ENCODE results near the gene RING1. TPM values are rescaled to one million over a fixed set of nuclear protein-coding genes. Genes with fewer than 3 reads are reported as not detected.

The RING1 gene
- polyA plus RNA-seq, 1 of the 3 experiments (the other 2 are of a cell fraction) = 61.3 TPM

- TF ChIP-seq, protein P1, sequence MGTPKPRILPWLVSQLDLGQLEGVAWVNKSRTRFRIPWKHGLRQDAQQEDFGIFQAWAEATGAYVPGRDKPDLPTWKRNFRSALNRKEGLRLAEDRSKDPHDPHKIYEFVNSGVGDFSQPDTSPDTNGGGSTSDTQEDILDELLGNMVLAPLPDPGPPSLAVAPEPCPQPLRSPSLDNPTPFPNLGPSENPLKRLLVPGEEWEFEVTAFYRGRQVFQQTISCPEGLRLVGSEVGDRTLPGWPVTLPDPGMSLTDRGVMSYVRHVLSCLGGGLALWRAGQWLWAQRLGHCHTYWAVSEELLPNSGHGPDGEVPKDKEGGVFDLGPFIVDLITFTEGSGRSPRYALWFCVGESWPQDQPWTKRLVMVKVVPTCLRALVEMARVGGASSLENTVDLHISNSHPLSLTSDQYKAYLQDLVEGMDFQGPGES (IDR thresholded peaks at IDR 0.05; ENCODE audit: low read depth, low read length) = no peak
- TF ChIP-seq TEAD4 (IDR thresholded peaks at IDR 0.05; ENCODE audit: borderline replicate concordance, insufficient read depth) (no peak), GATA2 (CRISPR knock-in tag; IDR thresholded peaks at IDR 0.05) (no peak)
- TF ChIP-seq, protein P2, sequence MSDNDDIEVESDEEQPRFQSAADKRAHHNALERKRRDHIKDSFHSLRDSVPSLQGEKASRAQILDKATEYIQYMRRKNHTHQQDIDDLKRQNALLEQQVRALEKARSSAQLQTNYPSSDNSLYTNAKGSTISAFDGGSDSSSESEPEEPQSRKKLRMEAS (IDR thresholded peaks at IDR 0.05; ENCODE audit: low read depth) = no peak
These were observed 34.6 kb upstream of the RING1 start (continued) for GRCh38 chr6:33173535-33174180.

GRCh38 chr6:33174784-33175183 lies 33.5 kb upstream of the RING1 start:
- Histone ChIP-seq H2AFZ (ENCODE audit: low read depth) (no peak overlapping the region), H3K36me3 (replicated peaks in 1 of 2; ENCODE audit: control insufficient read depth in 1 of 2, insufficient read depth in 2 of 2, low read length in 1 of 2) (no peaks in the 10 kb centered on the region), H3K27me3 (ENCODE audit: insufficient read depth) (no peaks in the 10 kb centered on the region), H3K4me2 (no peak overlapping the region), H3K9me3 (no peaks in the 10 kb centered on the region), H3K27ac (ENCODE audit: low read depth in 2 of 2, low read length in 1 of 2) (no peak overlapping the region), H3K4me1 (ENCODE audit: control insufficient read depth in 1 of 2, insufficient read depth in 2 of 2, low read depth in 1 of 2, low read length in 1 of 2) (peaks cover 0 to 3% of the 10 kb centered on the region in 2 experiments; a peak in 1 of 4 replicates), H3K4me3 (ENCODE audit: low read depth in 2 of 2, low read length in 1 of 2) (no peak overlapping the region), H3K9me2 (no peaks in the 10 kb centered on the region), H3F3A (replicated peaks; ENCODE audit: insufficient read depth) (no peaks in the 10 kb centered on the region), H3K79me2 (ENCODE audit: insufficient read depth) (no peaks in the 10 kb centered on the region), H3K9ac (no peak overlapping the region), H4K20me1 (ENCODE audit: insufficient read depth) (no peaks in the 10 kb centered on the region)
- WGBS (ENCODE audit: low lambda C conversion rate) = 75% methylated on average over 2 of the region's 4 CpGs
- DNase-seq = no peak
- POLR2A ChIA-PET = interaction anchor here (0.7 kb wide), 1 partner anchor 242 kb away, joined by 3 read pairs; no protein-coding TSS in a partner anchor
- CTCF ChIA-PET = interaction anchor here (1.0 to 4.6 kb wide), 4 partner anchors 12 to 74 kb away, joined by 3 to 34 read pairs (median 18); no protein-coding TSS in a partner anchor
- TF ChIP-seq, protein P3, sequence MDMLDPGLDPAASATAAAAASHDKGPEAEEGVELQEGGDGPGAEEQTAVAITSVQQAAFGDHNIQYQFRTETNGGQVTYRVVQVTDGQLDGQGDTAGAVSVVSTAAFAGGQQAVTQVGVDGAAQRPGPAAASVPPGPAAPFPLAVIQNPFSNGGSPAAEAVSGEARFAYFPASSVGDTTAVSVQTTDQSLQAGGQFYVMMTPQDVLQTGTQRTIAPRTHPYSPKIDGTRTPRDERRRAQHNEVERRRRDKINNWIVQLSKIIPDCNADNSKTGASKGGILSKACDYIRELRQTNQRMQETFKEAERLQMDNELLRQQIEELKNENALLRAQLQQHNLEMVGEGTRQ (IDR thresholded peaks at IDR 0.05; ENCODE audit: borderline replicate concordance, low read depth, low read length) = no peak
- no peak for TF ChIP-seq REST (IDR thresholded peaks at IDR 0.05; ENCODE audit: low read depth, low read length)
- no peak for TF ChIP-seq FOXM1 (IDR thresholded peaks at IDR 0.05; ENCODE audit: low read depth)
- TF ChIP-seq, protein P2 (IDR thresholded peaks at IDR 0.05; ENCODE audit: low read depth) = no peak
- no peak for TF ChIP-seq PBX3 (IDR thresholded peaks at IDR 0.05)
- no peak for TF ChIP-seq CHD2 (IDR thresholded peaks at IDR 0.05; ENCODE audit: low read length, partially characterized antibody)
- TF ChIP-seq GATA2 (CRISPR knock-in tag; IDR thresholded peaks at IDR 0.05) = no peak
- TF ChIP-seq FOSL2 (IDR thresholded peaks at IDR 0.05; ENCODE audit: borderline replicate concordance, low read depth) = no peak
- TF ChIP-seq SIN3A (IDR thresholded peaks at IDR 0.05; ENCODE audit: borderline replicate concordance, low read depth, low read length) = no peak
- no peak for TF ChIP-seq GABPA (IDR thresholded peaks at IDR 0.05; ENCODE audit: low read depth)
- TF ChIP-seq ZBTB33 (IDR thresholded peaks at IDR 0.05; ENCODE audit: borderline replicate concordance, low read depth) = no peak
- no peak for TF ChIP-seq NFIC (IDR thresholded peaks at IDR 0.05; ENCODE audit: borderline replicate concordance)
- TF ChIP-seq NRF1 (IDR thresholded peaks at IDR 0.05; ENCODE audit: low read depth, low read length) = no peak
- no peak for TF ChIP-seq EP300 (IDR thresholded peaks at IDR 0.05; ENCODE audit: borderline replicate concordance in 1 of 2, low read depth in 1 of 2, low read length in 1 of 2)
- TF ChIP-seq TCF12 (IDR thresholded peaks at IDR 0.05) = no peak
- TF ChIP-seq FOXJ3 (CRISPR knock-in tag; IDR thresholded peaks at IDR 0.05) = no peak
- no peak for TF ChIP-seq ELF1 (IDR thresholded peaks at IDR 0.05)
- TF ChIP-seq, protein P1 (IDR thresholded peaks at IDR 0.05; ENCODE audit: low read depth, low read length) = no peak

Measured in SK-N-SH (cell line).